Caki2 (cell line): ENCODE results near the gene C11orf16. TPM values are rescaled to one million over a fixed set of nuclear protein-coding genes. Genes with fewer than 3 reads are reported as not detected.
A peak's percentile ranks its signal among the peaks of the same experiment; 100 is the strongest.
"Not testable (repeated sequence)": the region's sequence is repeated elsewhere in the genome, so short reads cannot be mapped to it uniquely, and the experiment has no call there.

Experiments
- DNase-seq: peaks from one replicate; pipeline ENCODE4 v3.0.0-alpha.2; 2015; ENCODE audit warnings: low read depth
- in situ Hi-C: cut with HindIII; loops from 2 replicates; pipeline ENCODE4 v1.10.0; 2016; ENCODE audit warnings: low sequenced_read_pairs, low pct_unique_long_range_greater_than_20kb, mixed read lengths
- total RNA-seq: library from RNA; depleted of rRNA; stranded (reverse); fragments of >200 nt; shearing (Covaris generic); gene quantifications from 2 replicates; pipeline ENCODE4 v1.2.3, GENCODE V29; 2014; ENCODE audit warnings: low replicate concordance; rRNA removed

The C11orf16 gene
- total RNA-seq, 1 experiment from 2014 or later, result not detected

GRCh38 chr11:8910649-8911026, 22.1 kb downstream of the C11orf16 start:
- in situ Hi-C loops, result no loop called here

GRCh38 chr11:8908099-8908498, 24.6 kb downstream of the C11orf16 start:
- in situ Hi-C loops, result no loop called here
- no peak for DNase-seq

More at GRCh38 chr11:8910649-8911026, 22.1 kb downstream of the C11orf16 start:
- DNase-seq, result no peak

- in situ Hi-C loops, result no loop called here
Measured at GRCh38 chr11:8907116-8907515, 25.6 kb downstream of the C11orf16 start.

GRCh38 chr11:8905528-8906165, 27.1 kb downstream of the C11orf16 start:
- DNase-seq, result no peak
- in situ Hi-C loops, result no loop called here

More at GRCh38 chr11:8907116-8907515, 25.6 kb downstream of the C11orf16 start:
- DNase-seq, result no peak

- no peak for DNase-seq
- in situ Hi-C loops, result no loop called here
Measured at GRCh38 chr11:8899119-8899753, 33.5 kb downstream of the C11orf16 start.

GRCh38 chr11:8891185-8891584, 41.6 kb downstream of the C11orf16 start:
- in situ Hi-C loops, DNase-seq: not testable (repeated sequence)

- no peak for DNase-seq
- in situ Hi-C loops, result no loop called here
Measured at GRCh38 chr11:8886322-8886721, 46.4 kb downstream of the C11orf16 start.

GRCh38 chr11:8881585-8881984, 51.2 kb downstream of the C11orf16 start:
- DNase-seq, in situ Hi-C loops: not testable (repeated sequence)

GRCh38 chr11:8878771-8879170, 54.0 kb downstream of the C11orf16 start:
- DNase-seq, result no peak
- in situ Hi-C loops, result no loop called here

GRCh38 chr11:8873741-8874405, 58.9 kb downstream of the C11orf16 start:
- DNase-seq, result no peak
- in situ Hi-C loops, result no loop called here

- DNase-seq, result no peak
- in situ Hi-C loops, result no loop called here
Measured at GRCh38 chr11:8871962-8872361, 60.8 kb downstream of the C11orf16 start.

GRCh38 chr11:8871171-8871775, 61.5 kb downstream of the C11orf16 start:
- in situ Hi-C loops, result no loop called here
- DNase-seq, result peak; percentile 61

GRCh38 chr11:8870411-8871170, 62.2 kb downstream of the C11orf16 start:
- in situ Hi-C loops, result no loop called here
- DNase-seq, result peak; percentile 64

Other genes starting within 250 kb of the C11orf16 start
- 55.4 and 69.0 TPM in 2 replicates for gene AKIP1, start 21.8 kb downstream of the C11orf16 start, total RNA-seq
- not detected in 2 replicates for gene ASCL3, start 10.1 kb upstream of the C11orf16 start, total RNA-seq
- 13.7 and 24.2 TPM in 2 replicates for gene TMEM9B, start 31.5 kb upstream of the C11orf16 start, total RNA-seq
- gene NRIP3, start 71.1 kb upstream of the C11orf16 start, total RNA-seq, result 3.7 and 4.5 TPM in 2 replicates
- 4.3 TPM in 1 of 2 replicates, not detected in the other for gene SCUBE2, start 158.7 kb upstream of the C11orf16 start, total RNA-seq